ENCODE measurements around the gene ZCWPW2.

ZCWPW2 gene

GRCh38 chr3:28386049-28386448 is 37.5 kb downstream of the ZCWPW2 start:
- DNase-seq, result no peak

- DNase-seq, result no peak
These were observed 40.5 kb downstream of the ZCWPW2 start for GRCh38 chr3:28388978-28389377.

- DNase-seq, result no peak
These were observed 50.7 kb downstream of the ZCWPW2 start for GRCh38 chr3:28399206-28399605.

- DNase-seq, result no peak
These were observed 57.7 kb downstream of the ZCWPW2 start for GRCh38 chr3:28406241-28406640.

- no peak for DNase-seq
These were observed 100.9 kb downstream of the ZCWPW2 start for GRCh38 chr3:28449398-28449797.

GRCh38 chr3:28462866-28463265 is 114.3 kb downstream of the ZCWPW2 start:
- DNase-seq, result no peak

GRCh38 chr3:28467414-28467813 is 118.9 kb downstream of the ZCWPW2 start:
- DNase-seq, result no peak

GRCh38 chr3:28476194-28476593 is 127.7 kb downstream of the ZCWPW2 start:
- no peak for DNase-seq

GRCh38 chr3:28476764-28477163 is 128.2 kb downstream of the ZCWPW2 start:
- DNase-seq, result no peak

- DNase-seq, result no peak
These were observed 136.6 kb downstream of the ZCWPW2 start for GRCh38 chr3:28485164-28485563.

GRCh38 chr3:28495301-28495700 is 146.8 kb downstream of the ZCWPW2 start:
- no peak for DNase-seq

GRCh38 chr3:28502397-28502937 is 153.9 kb downstream of the ZCWPW2 start:
- no peak for DNase-seq

GRCh38 chr3:28504976-28505375 is 156.5 kb downstream of the ZCWPW2 start:
- DNase-seq, result no peak

- DNase-seq, result no peak
These were observed 173.1 kb downstream of the ZCWPW2 start for GRCh38 chr3:28521663-28522062.

- DNase-seq, result no peak
These were observed 193.8 kb downstream of the ZCWPW2 start for GRCh38 chr3:28542351-28542750.

GRCh38 chr3:28544236-28544635 is 195.7 kb downstream of the ZCWPW2 start:
- DNase-seq, result no peak

- no peak for DNase-seq
These were observed 196.3 kb downstream of the ZCWPW2 start for GRCh38 chr3:28544831-28545230.

- no peak for DNase-seq
These were observed 199.2 kb downstream of the ZCWPW2 start for GRCh38 chr3:28547677-28548076.

- no peak for DNase-seq
These were observed 204.7 kb downstream of the ZCWPW2 start for GRCh38 chr3:28553175-28553574.

- no peak for DNase-seq
These were observed 207.7 kb downstream of the ZCWPW2 start for GRCh38 chr3:28556195-28556594.

GRCh38 chr3:28564211-28564610 is 215.7 kb downstream of the ZCWPW2 start:
- no peak for DNase-seq

- no peak for DNase-seq
These were observed 220.8 kb downstream of the ZCWPW2 start for GRCh38 chr3:28569357-28569756.

GRCh38 chr3:28574036-28574435 is 225.5 kb downstream of the ZCWPW2 start:
- no peak for DNase-seq

GRCh38 chr3:28575100-28575745 is 226.7 kb downstream of the ZCWPW2 start:
- no peak for DNase-seq

Data from CD4-positive, alpha-beta T cell treated with Interferon gamma for 1 hour (primary cell).